MCF 10A (cell line): ENCODE results near the gene CFAP52. TPM values are rescaled to one million over a fixed set of nuclear protein-coding genes. Genes with fewer than 3 reads are reported as not detected.
A peak's percentile ranks its signal among the peaks of the same experiment; 100 is the strongest.

ENCODE experiments used
- BruUV-seq: library from RNA; stranded (reverse); fragments of 400-500 nt; replicated peaks from 2 replicates; lab custom pipeline; 2021; lab: Mats Ljungman, UMichigan
- CTCF ChIA-PET: fragments of 300-600 bp; sonication (Branson Sonifier 250); formaldehyde crosslinking; extraction: SDS; loops from one replicate; lab custom pipeline; 2021; ENCODE audit warnings: antibody characterized with exemption, inconsistent platforms; lab: Yijun Ruan, JAX
- POLR2A ChIA-PET: fragments of 300-600, 350-650 bp; sonication (Branson Sonifier 250); formaldehyde crosslinking; extraction: SDS; loops from one replicate; lab custom pipeline; 2020; ENCODE audit warnings: antibody characterized with exemption, inconsistent platforms; lab: Yijun Ruan, JAX
- DNase-seq: peaks from one replicate; pipeline ENCODE4 v3.0.0-alpha.2; 2018; ENCODE audit not compliant: unreplicated experiment
- H3K27ac Mint-ChIP-seq: one replicate; pipeline ENCODE4 v1.8.0; 2022; ENCODE audit warnings: mild to moderate bottlenecking, low read depth, mixed read lengths; ENCODE audit not compliant: unreplicated experiment
- H3K27me3 Mint-ChIP-seq: one replicate; pipeline ENCODE4 v1.8.0; 2022; ENCODE audit warnings: mixed read lengths; ENCODE audit not compliant: insufficient read depth, unreplicated experiment
- H3K36me3 Mint-ChIP-seq: one replicate; pipeline ENCODE4 v1.8.0; 2022; ENCODE audit warnings: mild to moderate bottlenecking, moderate library complexity, mixed read lengths; ENCODE audit not compliant: insufficient read depth, unreplicated experiment
- H3K4me1 Mint-ChIP-seq: one replicate; pipeline ENCODE4 v1.8.0; 2022; ENCODE audit warnings: mixed read lengths; ENCODE audit not compliant: insufficient read depth, unreplicated experiment
- H3K4me3 Mint-ChIP-seq: one replicate; pipeline ENCODE4 v1.8.0; 2022; ENCODE audit warnings: mild to moderate bottlenecking, moderate library complexity, mixed read lengths; ENCODE audit not compliant: unreplicated experiment
- H3K9me3 Mint-ChIP-seq: one replicate; pipeline ENCODE4 v1.8.0; 2022; ENCODE audit warnings: mixed read lengths; ENCODE audit not compliant: unreplicated experiment
- CTCF ChIP-seq: fragments of 200-600 bp; IDR thresholded peaks from one replicate; pipeline ENCODE4 v1.8.0; 2022; ENCODE audit warnings: antibody characterized with exemption, mild to moderate bottlenecking; ENCODE audit not compliant: unreplicated experiment
- intact Hi-C: fragments of 100-400 bp; cut with micrococcal nuclease; formaldehyde crosslinking; loops from 2 replicates; pipeline ENCODE4 v1.14.1; 2022
- total RNA-seq: library from RNA; stranded (reverse); gene quantifications from 2 replicates; pipeline ENCODE4 v1.2.3, GENCODE V29; 2022

Gene CFAP52
- total RNA-seq, 1 experiment from 2014 or later = not detected

- Mint-ChIP-seq H3K36me3 (no peaks in the 10 kb centered on the region), H3K4me3 (no peak overlapping the region), H3K9me3 (no peaks in the 10 kb centered on the region), H3K27me3 (no peaks in the 10 kb centered on the region), H3K4me1 (peaks cover 18% of the 10 kb centered on the region), H3K27ac (no peak overlapping the region)
- CTCF ChIA-PET = interaction anchor here (0.6 to 1.0 kb wide), 2 partner anchors 19 to 80 kb away, joined by 3 read pairs; no protein-coding TSS in a partner anchor
- POLR2A ChIA-PET = interaction anchor here (1.2 kb wide), 1 partner anchor 18 kb away, joined by 3 read pairs; no protein-coding TSS in a partner anchor
- BruUV-seq = no TSS peak
- DNase-seq = peak; percentile 6
- TF ChIP-seq CTCF = no peak
- intact Hi-C loops = no loop called here
Measured at GRCh38 chr17:9669551-9670008, 93.1 kb downstream of the CFAP52 start.

- H3K9me3 Mint-ChIP-seq = no peaks in the 10 kb centered on the region
- H3K4me1 Mint-ChIP-seq = peaks cover 18% of the 10 kb centered on the region
- intact Hi-C loops = no loop called here
- ChIA-PET CTCF (interaction anchor here (1.0 kb wide), 1 partner anchor 20 kb away, joined by 3 read pairs; no protein-coding TSS in a partner anchor), POLR2A (no interaction called here)
- no peak overlapping the region for H3K4me3 Mint-ChIP-seq
- no peak for TF ChIP-seq CTCF
- H3K36me3 Mint-ChIP-seq = no peaks in the 10 kb centered on the region
- BruUV-seq = no TSS peak
- H3K27me3 Mint-ChIP-seq = no peaks in the 10 kb centered on the region
- DNase-seq = peak; percentile 22
- H3K27ac Mint-ChIP-seq = no peak overlapping the region
Measured at GRCh38 chr17:9670596-9670995, 94.2 kb downstream of the CFAP52 start.

DNA sequence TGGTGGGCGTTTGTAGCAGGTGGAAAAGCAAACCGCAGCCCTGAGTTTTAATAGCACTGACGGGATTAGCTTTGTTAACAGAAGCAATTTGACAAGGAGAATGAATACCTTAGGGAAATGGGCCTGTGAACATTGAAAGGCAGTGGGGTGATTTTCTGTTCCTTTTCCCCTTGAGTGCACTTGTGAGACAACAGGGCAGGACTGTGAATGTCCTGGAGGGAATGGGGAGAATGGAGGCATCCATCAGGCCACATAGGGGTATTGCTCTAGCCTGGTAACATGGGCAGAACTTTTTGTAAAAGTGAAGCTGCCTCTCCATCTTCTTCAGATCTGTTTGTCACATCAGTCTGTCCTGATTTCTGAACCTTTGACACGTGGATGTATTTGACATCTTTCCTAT is 95.1 kb downstream of the CFAP52 start:
- no TSS peak for BruUV-seq
- H3K9me3 Mint-ChIP-seq = no peaks in the 10 kb centered on the region
- H3K4me1 Mint-ChIP-seq = peaks cover 21% of the 10 kb centered on the region
- no peak for DNase-seq
- no peaks in the 10 kb centered on the region for H3K27me3 Mint-ChIP-seq
- no peak overlapping the region for H3K27ac Mint-ChIP-seq
- intact Hi-C loops = no loop called here
- H3K4me3 Mint-ChIP-seq = no peak overlapping the region
- POLR2A ChIA-PET = no interaction called here
- CTCF ChIA-PET = interaction anchor here (0.7 kb wide), 1 partner anchor 57 kb away, joined by 3 read pairs; no protein-coding TSS in a partner anchor
- H3K36me3 Mint-ChIP-seq = no peaks in the 10 kb centered on the region
- no peak for TF ChIP-seq CTCF

GRCh38 chr17:9672266-9672665 is 95.8 kb downstream of the CFAP52 start:
- peak; percentile 39 for DNase-seq
- ChIA-PET POLR2A (no interaction called here), CTCF (interaction anchor here (0.7 kb wide), 1 partner anchor 57 kb away, joined by 3 read pairs; no protein-coding TSS in a partner anchor)
- Mint-ChIP-seq H3K4me3 (no peak overlapping the region), H3K9me3 (no peaks in the 10 kb centered on the region), H3K36me3 (no peaks in the 10 kb centered on the region), H3K27ac (no peak overlapping the region), H3K4me1 (peaks cover 28% of the 10 kb centered on the region), H3K27me3 (no peaks in the 10 kb centered on the region)
- BruUV-seq = no TSS peak
- intact Hi-C loops = no loop called here
- TF ChIP-seq CTCF = no peak
